GM12878 (cell line): ENCODE results near the gene MTF1. TPM values are rescaled to one million over a fixed set of nuclear protein-coding genes. Genes with fewer than 3 reads are reported as not detected.

Experiments
- ATAC-seq: fragments of 200-7000 bp; cut with Tn5 transposase; 3 replicates; pipeline ENCODE4 v1.9.1; 2020; ENCODE audit warnings: mild to moderate bottlenecking, moderate library complexity
- BruUV-seq: library from RNA; stranded (reverse); fragments of 400-500 nt; replicated peaks from 2 replicates; lab custom pipeline; 2021; lab: Mats Ljungman, UMichigan
- CTCF ChIA-PET: fragments of 300-600 bp; sonication (Branson Sonifier 250); formaldehyde crosslinking; extraction: SDS; loops from one replicate; lab custom pipeline; 2021; ENCODE audit warnings: inconsistent platforms; lab: Yijun Ruan, JAX
- POLR2A ChIA-PET: fragments of 350-600 bp; formaldehyde crosslinking; extraction: SDS; loops from one replicate; lab custom pipeline; 2021; ENCODE audit warnings: inconsistent platforms; lab: Charles Lee
- RAD21 ChIA-PET: fragments of 300-600 bp; sonication (Branson Sonifier 250); formaldehyde crosslinking; loops from one replicate; lab custom pipeline; 2023; ENCODE audit warnings: antibody characterized with exemption; ENCODE audit not compliant: unreplicated experiment; lab: Charles Lee
- SMC1A ChIA-PET: fragments of 300-600 bp; sonication (Branson Sonifier 250); formaldehyde crosslinking; loops from one replicate; lab custom pipeline; 2023; ENCODE audit not compliant: unreplicated experiment, uncharacterized antibody; lab: Charles Lee
- DNase-seq: peaks from one replicate; pipeline ENCODE4 v3.0.0-alpha.2; 2011; ENCODE audit warnings: low read depth, low spot score
- FAIRE-seq: peaks from 3 replicates; lab custom pipeline; 2011; peaks lifted over from hg19 to GRCh38; lab: Jason Lieb, UNC
- H2AFZ ChIP-seq: 2 replicates; pipeline ENCODE4 v1.6.0; 2011; ENCODE audit warnings: low read depth, low read length, control low read depth; ENCODE audit not compliant: control insufficient read depth
- H3K27ac ChIP-seq: 2 replicates; pipeline ENCODE4 v1.5.1; 2011; ENCODE audit warnings: control low read depth; ENCODE audit not compliant: control insufficient read depth, insufficient read depth
- H3K27me3 ChIP-seq, 2 experiments: replicated peaks in 1 of 2; 2 replicates each; pipeline versions ENCODE4 v1.6.0 to v1.6.1; 2011; ENCODE audit warnings: low read length in 1 of 2; ENCODE audit not compliant: control insufficient read depth in 2 of 2, insufficient read depth in 2 of 2
- H3K36me3 ChIP-seq, 2 experiments: 2 replicates each; pipeline ENCODE4 v1.5.1; 2011; ENCODE audit warnings: low read length in 1 of 2; ENCODE audit not compliant: control insufficient read depth in 2 of 2, insufficient read depth in 2 of 2
- H3K4me1 ChIP-seq: 2 replicates; pipeline ENCODE4 v1.6.1; 2011; ENCODE audit warnings: mild to moderate bottlenecking, low read length, moderate library complexity, mixed read lengths; ENCODE audit not compliant: control insufficient read depth, insufficient read depth
- H3K4me2 ChIP-seq: 2 replicates; pipeline ENCODE4 v1.6.0; 2011; ENCODE audit warnings: control low read depth; ENCODE audit not compliant: control insufficient read depth, insufficient read depth
- H3K4me3 ChIP-seq: fragments of 200-600 bp; sonication (generic); 2 replicates; pipeline ENCODE4 v1.5.1; 2016
- H3K79me2 ChIP-seq: 2 replicates; pipeline ENCODE4 v1.6.0; 2011; ENCODE audit warnings: low read length; ENCODE audit not compliant: control insufficient read depth, insufficient read depth
- H3K9ac ChIP-seq: 2 replicates; pipeline ENCODE4 v1.8.0; 2011; ENCODE audit warnings: low read length, control low read depth, mixed read lengths; ENCODE audit not compliant: control insufficient read depth, insufficient read depth
- H3K9me3 ChIP-seq: replicated peaks from 3 replicates; pipeline ENCODE4 v1.5.1; 2011; ENCODE audit warnings: mild to moderate bottlenecking, low read length; ENCODE audit not compliant: control insufficient read depth, insufficient read depth
- H4K20me1 ChIP-seq: 2 replicates; pipeline ENCODE4 v1.6.0; 2011; ENCODE audit not compliant: control insufficient read depth, insufficient read depth
- BCL11A ChIP-seq: IDR thresholded peaks from 2 replicates; pipeline ENCODE4 v1.6.1; 2011; ENCODE audit warnings: low read depth, low read length
- CREB1 ChIP-seq: IDR thresholded peaks from 2 replicates; pipeline ENCODE4 v1.6.1; 2012; ENCODE audit warnings: low read depth, mild to moderate bottlenecking, inconsistent platforms
- CTCF ChIP-seq, 3 experiments: IDR thresholded peaks in 2 of 3; conservative IDR thresholded peaks in 1 of 3; 2 replicates each; pipeline ENCODE4 v1.5.1; 2011; ENCODE audit warnings: low read depth in 3 of 3, low read length in 3 of 3, mild to moderate bottlenecking in 3 of 3, control low read depth in 2 of 3, moderate library complexity in 2 of 3, inconsistent platforms in 1 of 3, mixed read lengths in 1 of 3; ENCODE audit not compliant: control insufficient read depth in 2 of 3, insufficient read depth in 1 of 3; ENCODE audit errors: extremely low read depth in 1 of 3
- HDGF ChIP-seq: fragments of 450-650 bp; IDR thresholded peaks from 2 replicates; pipeline ENCODE4 v1.6.1; 2016; ENCODE audit warnings: antibody characterized with exemption
- JUNB ChIP-seq: IDR thresholded peaks from 2 replicates; pipeline ENCODE4 v1.6.1; 2016; ENCODE audit warnings: antibody characterized with exemption, mild to moderate bottlenecking
- MEF2B ChIP-seq: fragments of 450-650 bp; IDR thresholded peaks from 2 replicates; pipeline ENCODE4 v1.6.1; 2018; ENCODE audit warnings: mild to moderate bottlenecking, moderate library complexity; ENCODE audit not compliant: partially characterized antibody, poor library complexity, severe bottlenecking
- NFYA ChIP-seq: IDR thresholded peaks from 2 replicates; pipeline ENCODE4 v1.6.1; 2011; ENCODE audit warnings: low read depth, mild to moderate bottlenecking, low read length, improper control_type of control experiment, borderline replicate concordance
- NR2F1 ChIP-seq: fragments of 450-650 bp; conservative IDR thresholded peaks from 2 replicates; pipeline ENCODE4 v1.6.1; 2017; ENCODE audit warnings: mild to moderate bottlenecking
- NRF1 ChIP-seq: conservative IDR thresholded peaks from 2 replicates; pipeline ENCODE4 v1.6.1; 2011; ENCODE audit warnings: mild to moderate bottlenecking, low read depth, low read length, improper control_type of control experiment
- POLR2A ChIP-seq: IDR thresholded peaks from 2 replicates; pipeline ENCODE4 v1.6.1; 2011; ENCODE audit warnings: low read depth, mild to moderate bottlenecking, low read length
- RB1 ChIP-seq: fragments of 450-650 bp; formaldehyde crosslinking; IDR thresholded peaks from 2 replicates; pipeline ENCODE4 v1.6.1; 2017; ENCODE audit warnings: mild to moderate bottlenecking, borderline replicate concordance
- RCOR1 ChIP-seq: conservative IDR thresholded peaks from 2 replicates; pipeline ENCODE4 v1.6.1; 2012; ENCODE audit warnings: low read depth, low read length, improper control_type of control experiment
- SKIL ChIP-seq: fragments of 450-650 bp; IDR thresholded peaks from 2 replicates; pipeline ENCODE4 v1.6.1; 2017; ENCODE audit warnings: mild to moderate bottlenecking, low read depth, inconsistent platforms; ENCODE audit not compliant: poor library complexity, severe bottlenecking
- ZNF217 ChIP-seq: fragments of 450-650 bp; IDR thresholded peaks from 2 replicates; pipeline ENCODE4 v1.6.1; 2017; ENCODE audit warnings: antibody characterized with exemption, mild to moderate bottlenecking
- WGBS: methylation state at CpG from one replicate; pipeline ENCODE4 v1.1.6; 2016; ENCODE audit warnings: low lambda C conversion rate; ENCODE audit not compliant: insufficient replicate concordance, insufficient coverage; ENCODE audit errors: missing lambda C conversion rate; 5-methylcytosine and 5-hydroxymethylcytosine counted together
- in situ Hi-C: fragments of 300-500 bp; cut with MboI; formaldehyde crosslinking; loops from 9 replicates; pipeline ENCODE4 v1.14.3; 2018; ENCODE audit warnings: mixed read lengths
- intact Hi-C: fragments of 100-400 bp; cut with micrococcal nuclease; formaldehyde crosslinking; loops from one replicate; pipeline ENCODE4 v1.14.2; 2022; ENCODE audit not compliant: unreplicated experiment
- polyA plus RNA-seq, 11 experiments: library from polyadenylated mRNA; depleted of rRNA in 4 of 11; unstranded in 6 of 11; stranded (reverse) in 5 of 11; fragments of >200 nt; fragmentation: Nextera tagmentation in 4 of 11; fragmentation: Illumina TruSeq in 1 of 11; extraction: Ambion mirVana in 4 of 11; extraction: Trizol in 1 of 11; gene quantifications; 1 replicate in 1 of 11; 2 replicates in 10 of 11; pipeline versions ENCODE4 v1.2.1 to v1.2.3, GENCODE V29; 2011 to 2016; ENCODE audit warnings: inconsistent platforms in 2 of 11, missing spikeins in 2 of 11, low read depth in 1 of 11
- total RNA-seq, 4 experiments: library from RNA; depleted of rRNA in 3 of 4; stranded (reverse); fragments of >200 nt in 3 of 4; fragmentation: Illumina TruSeq in 1 of 4; extraction: Trizol in 1 of 4; gene quantifications; 2 replicates each; pipeline versions ENCODE4 v1.2.1 to v1.2.3, GENCODE V29; 2013 to 2021
- TF ChIP-seq, protein P1 (sequence below): IDR thresholded peaks from 2 replicates; pipeline ENCODE4 v1.6.1; 2012; ENCODE audit warnings: low read length, inconsistent platforms
- TF ChIP-seq, protein P2 (sequence below): fragments of 450-650 bp; IDR thresholded peaks from 2 replicates; pipeline ENCODE4 v1.6.1; 2016; ENCODE audit warnings: mild to moderate bottlenecking

Gene MTF1
- total and polyA plus RNA-seq, 10 of the 15 experiments (the other 5 are each of a cell fraction or from before 2014, with no cell fraction given), result 2.2 to 20.4 (median 6.7) TPM

GRCh38 chr1:37782491-37782890 is 76.9 kb downstream of the MTF1 start (continued):
- TF ChIP-seq, protein P1, sequence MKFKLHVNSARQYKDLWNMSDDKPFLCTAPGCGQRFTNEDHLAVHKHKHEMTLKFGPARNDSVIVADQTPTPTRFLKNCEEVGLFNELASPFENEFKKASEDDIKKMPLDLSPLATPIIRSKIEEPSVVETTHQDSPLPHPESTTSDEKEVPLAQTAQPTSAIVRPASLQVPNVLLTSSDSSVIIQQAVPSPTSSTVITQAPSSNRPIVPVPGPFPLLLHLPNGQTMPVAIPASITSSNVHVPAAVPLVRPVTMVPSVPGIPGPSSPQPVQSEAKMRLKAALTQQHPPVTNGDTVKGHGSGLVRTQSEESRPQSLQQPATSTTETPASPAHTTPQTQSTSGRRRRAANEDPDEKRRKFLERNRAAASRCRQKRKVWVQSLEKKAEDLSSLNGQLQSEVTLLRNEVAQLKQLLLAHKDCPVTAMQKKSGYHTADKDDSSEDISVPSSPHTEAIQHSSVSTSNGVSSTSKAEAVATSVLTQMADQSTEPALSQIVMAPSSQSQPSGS, result no peak
- no peak for TF ChIP-seq NRF1
- TF ChIP-seq BCL11A, result no peak
- no peak for TF ChIP-seq RCOR1
- no peak for TF ChIP-seq NR2F1
- no peak for TF ChIP-seq CTCF (IDR thresholded peaks at IDR 0.05 in 2 of 3, conservative IDR thresholded peaks at IDR 0.05 in 1 of 3; ENCODE audit: control insufficient read depth in 2 of 3, extremely low read depth in 1 of 3, insufficient read depth in 1 of 3, low read depth in 3 of 3, low read length in 3 of 3)
- TF ChIP-seq POLR2A, result no peak

GRCh38 chr1:37778654-37779053 is 80.7 kb downstream of the MTF1 start:
- Histone ChIP-seq H3K79me2 (no peaks in the 10 kb centered on the region), H3K36me3 (no peaks in the 10 kb centered on the region), H3K27me3 (no peaks in the 10 kb centered on the region; a peak in 1 of 4 replicates), H3K27ac (no peak overlapping the region), H3K4me1 (no peaks in the 10 kb centered on the region), H3K4me2 (no peak overlapping the region), H2AFZ (no peak overlapping the region), H3K9me3 (no peaks in the 10 kb centered on the region), H3K4me3 (no peak overlapping the region), H4K20me1 (no peaks in the 10 kb centered on the region), H3K9ac (no peak overlapping the region)
- intact Hi-C loops (no loop called here), in situ Hi-C loops (no loop called here)
- ChIA-PET CTCF (interaction anchor here (1.7 kb wide), 1 partner anchor 13 kb away, joined by 6 read pairs; no protein-coding TSS in a partner anchor), RAD21 (no interaction called here), SMC1A (no interaction called here), POLR2A (no interaction called here)
- DNase-seq, result no peak
- BruUV-seq, result no TSS peak
- ATAC-seq, result no peak
- no peak for FAIRE-seq
- TF ChIP-seq NFYA, result no peak
- TF ChIP-seq CREB1, result no peak
- no peak for TF ChIP-seq HDGF
- TF ChIP-seq SKIL, result no peak
- no peak for TF ChIP-seq JUNB
- TF ChIP-seq MEF2B, result no peak
- TF ChIP-seq RB1, result no peak
- TF ChIP-seq, protein P2, sequence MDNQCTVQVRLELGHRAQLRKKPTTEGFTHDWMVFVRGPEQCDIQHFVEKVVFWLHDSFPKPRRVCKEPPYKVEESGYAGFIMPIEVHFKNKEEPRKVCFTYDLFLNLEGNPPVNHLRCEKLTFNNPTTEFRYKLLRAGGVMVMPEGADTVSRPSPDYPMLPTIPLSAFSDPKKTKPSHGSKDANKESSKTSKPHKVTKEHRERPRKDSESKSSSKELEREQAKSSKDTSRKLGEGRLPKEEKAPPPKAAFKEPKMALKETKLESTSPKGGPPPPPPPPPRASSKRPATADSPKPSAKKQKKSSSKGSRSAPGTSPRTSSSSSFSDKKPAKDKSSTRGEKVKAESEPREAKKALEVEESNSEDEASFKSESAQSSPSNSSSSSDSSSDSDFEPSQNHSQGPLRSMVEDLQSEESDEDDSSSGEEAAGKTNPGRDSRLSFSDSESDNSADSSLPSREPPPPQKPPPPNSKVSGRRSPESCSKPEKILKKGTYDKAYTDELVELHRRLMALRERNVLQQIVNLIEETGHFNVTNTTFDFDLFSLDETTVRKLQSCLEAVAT, result no peak
- no peak for TF ChIP-seq ZNF217
- TF ChIP-seq, all 136 proteins: peak for 0
- whole genome bisulfite sequencing, result 93% methylated on average over 3 of the region's 3 CpGs
